NCI-H748 (cell line): ENCODE measurements around the gene MAPK8IP3.
A peak's percentile ranks its signal among the peaks of the same experiment; 100 is the strongest.

ENCODE experiments used
- DNase-seq: peaks from one replicate; lab custom pipeline; 2025; ENCODE audit not compliant: unreplicated experiment; lab: John Stamatoyannopoulos, UW

Gene MAPK8IP3, protein sequence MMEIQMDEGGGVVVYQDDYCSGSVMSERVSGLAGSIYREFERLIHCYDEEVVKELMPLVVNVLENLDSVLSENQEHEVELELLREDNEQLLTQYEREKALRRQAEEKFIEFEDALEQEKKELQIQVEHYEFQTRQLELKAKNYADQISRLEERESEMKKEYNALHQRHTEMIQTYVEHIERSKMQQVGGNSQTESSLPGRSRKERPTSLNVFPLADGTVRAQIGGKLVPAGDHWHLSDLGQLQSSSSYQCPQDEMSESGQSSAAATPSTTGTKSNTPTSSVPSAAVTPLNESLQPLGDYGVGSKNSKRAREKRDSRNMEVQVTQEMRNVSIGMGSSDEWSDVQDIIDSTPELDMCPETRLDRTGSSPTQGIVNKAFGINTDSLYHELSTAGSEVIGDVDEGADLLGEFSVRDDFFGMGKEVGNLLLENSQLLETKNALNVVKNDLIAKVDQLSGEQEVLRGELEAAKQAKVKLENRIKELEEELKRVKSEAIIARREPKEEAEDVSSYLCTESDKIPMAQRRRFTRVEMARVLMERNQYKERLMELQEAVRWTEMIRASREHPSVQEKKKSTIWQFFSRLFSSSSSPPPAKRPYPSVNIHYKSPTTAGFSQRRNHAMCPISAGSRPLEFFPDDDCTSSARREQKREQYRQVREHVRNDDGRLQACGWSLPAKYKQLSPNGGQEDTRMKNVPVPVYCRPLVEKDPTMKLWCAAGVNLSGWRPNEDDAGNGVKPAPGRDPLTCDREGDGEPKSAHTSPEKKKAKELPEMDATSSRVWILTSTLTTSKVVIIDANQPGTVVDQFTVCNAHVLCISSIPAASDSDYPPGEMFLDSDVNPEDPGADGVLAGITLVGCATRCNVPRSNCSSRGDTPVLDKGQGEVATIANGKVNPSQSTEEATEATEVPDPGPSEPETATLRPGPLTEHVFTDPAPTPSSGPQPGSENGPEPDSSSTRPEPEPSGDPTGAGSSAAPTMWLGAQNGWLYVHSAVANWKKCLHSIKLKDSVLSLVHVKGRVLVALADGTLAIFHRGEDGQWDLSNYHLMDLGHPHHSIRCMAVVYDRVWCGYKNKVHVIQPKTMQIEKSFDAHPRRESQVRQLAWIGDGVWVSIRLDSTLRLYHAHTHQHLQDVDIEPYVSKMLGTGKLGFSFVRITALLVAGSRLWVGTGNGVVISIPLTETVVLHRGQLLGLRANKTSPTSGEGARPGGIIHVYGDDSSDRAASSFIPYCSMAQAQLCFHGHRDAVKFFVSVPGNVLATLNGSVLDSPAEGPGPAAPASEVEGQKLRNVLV (N-terminal part only)

DNA sequence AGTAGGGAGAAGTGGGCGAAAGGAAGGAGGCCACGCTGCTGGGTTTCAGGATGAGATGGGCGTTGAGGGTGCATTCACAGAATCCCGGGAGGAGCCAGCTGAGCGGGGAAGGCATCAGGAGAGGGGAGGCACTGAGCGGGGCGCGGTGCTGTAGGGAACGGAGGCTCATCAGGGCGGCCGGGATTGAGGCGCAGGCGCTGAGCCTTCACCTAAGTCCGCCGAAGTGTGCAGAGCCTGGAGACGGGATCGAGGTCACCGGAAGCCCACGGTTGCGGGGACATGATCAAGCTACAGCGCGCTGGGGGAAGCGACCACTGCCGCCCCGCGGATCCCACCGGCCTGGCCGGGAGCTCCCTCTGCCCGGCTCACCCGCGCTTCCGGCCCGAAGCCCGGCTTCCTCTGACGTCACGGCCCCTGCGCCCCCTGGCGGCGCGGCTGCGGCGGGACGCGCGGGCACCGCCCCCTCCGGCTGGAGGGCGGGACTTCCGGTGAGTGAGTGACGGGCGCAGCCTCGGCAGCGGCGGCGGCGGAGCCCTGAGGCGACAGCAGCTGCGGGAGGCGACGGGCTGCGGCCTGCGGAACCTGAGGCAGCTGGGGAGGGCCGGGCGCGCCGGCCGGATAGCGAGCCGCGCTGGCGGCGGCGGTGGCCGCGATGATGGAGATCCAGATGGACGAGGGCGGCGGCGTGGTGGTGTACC lies at the start of gene MAPK8IP3:
MAPK8IP3 (plus strand) TSS at position 508 of the 698 bp plus-strand sequence; CDS start at position 653, 145 bp downstream.
- DNase-seq = peak; percentile 79

DNA sequence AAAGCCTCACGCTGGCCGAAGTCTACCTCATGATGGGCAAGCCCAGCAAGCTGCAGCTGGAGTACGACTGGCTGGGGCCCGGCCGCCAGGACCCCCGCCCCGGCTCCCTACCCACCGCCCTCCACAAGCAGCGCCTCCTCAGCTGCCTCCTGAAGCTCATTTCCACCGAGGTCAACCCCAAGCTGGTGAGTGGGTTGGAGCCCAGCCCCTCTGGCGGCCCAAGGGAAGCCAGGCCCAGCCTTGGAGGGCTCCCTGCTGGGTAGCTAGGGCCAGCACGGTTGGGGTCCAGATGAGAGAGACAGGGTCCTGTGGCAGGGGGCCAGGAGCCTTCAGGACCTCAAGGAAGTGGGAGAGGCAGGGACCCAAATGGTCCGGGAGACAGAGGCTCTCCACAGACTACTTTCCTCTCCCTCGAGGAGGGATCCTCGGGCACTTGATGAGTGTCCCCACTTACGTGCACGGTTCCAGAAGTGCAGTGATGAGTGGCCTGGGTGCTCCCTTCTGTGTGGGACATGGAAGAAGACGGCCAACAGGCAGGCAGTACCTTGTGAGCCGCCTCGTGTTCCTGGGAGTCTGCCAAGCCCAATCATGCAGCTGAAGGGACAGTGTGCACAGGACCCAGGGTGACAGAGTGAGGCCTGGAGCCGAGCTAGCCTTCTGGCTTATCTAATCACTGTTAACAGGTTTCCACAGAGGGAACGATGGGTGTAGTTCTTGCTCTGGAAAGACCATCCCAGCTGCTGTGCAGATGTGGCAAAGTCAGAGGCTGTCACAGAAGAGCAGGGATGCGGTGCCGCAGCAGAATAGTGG lies 49.0 kb upstream of the MAPK8IP3 start:
- no peak for DNase-seq

DNA sequence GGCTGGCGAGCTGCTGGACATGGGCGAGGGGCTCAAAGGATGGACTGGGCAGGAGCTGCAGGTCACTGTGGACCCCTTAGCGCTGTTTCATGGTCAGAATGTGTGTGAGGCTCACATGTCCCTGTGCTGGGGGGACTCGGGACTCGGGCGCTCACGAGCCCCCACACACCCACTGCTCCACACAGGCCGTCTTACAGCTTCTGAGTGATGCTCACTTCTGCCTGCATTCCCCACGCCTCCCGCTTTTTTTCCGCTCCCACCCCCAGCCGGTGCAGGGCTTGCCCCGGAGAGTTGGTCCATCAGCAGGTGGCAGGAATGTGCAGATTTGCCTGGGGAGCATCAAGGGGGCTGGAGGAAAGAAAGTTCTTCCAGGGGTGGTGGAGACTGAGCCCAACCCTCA lies 48.2 kb upstream of the MAPK8IP3 start:
- no peak for DNase-seq

DNA sequence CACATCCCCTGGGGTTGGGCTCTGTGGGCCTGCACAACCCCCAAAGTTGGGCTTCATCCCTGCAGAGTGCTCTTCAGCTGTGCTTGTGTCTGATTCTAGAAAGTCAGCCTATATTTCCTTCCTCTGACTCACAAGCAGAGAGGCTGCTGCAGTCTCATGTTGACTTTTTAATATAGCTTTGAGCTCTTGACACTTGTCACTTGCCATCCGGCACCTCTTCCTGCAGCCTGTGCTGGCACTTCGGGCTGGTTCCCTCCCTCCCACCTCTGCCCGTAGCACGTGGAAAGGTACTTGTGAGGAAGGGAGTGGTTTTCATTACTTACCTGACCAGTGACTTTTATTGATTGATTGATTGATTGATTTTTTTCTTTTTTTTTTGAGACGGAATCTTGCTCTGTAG lies 47.0 kb upstream of the MAPK8IP3 start:
- no peak for DNase-seq

DNA sequence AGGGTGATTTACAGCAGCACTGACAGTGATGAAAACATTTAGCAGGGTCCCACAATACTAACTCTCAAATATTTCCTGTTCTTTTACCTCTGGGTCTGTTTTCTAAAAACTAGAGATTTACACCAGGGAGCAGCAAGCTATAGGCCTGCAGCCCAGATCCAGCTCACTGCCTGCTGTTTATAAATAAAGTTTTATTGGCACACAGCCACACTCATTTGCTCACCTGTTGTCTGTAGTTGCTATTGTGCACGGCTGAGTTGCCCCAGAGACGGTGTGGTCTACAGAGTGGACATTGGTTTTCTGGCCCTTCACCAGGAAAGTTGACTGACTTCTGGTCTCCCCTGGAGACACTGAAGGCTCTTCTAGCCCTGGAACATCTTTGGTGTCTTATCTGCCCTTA lies 44.2 kb upstream of the MAPK8IP3 start:
- DNase-seq = no peak

DNA sequence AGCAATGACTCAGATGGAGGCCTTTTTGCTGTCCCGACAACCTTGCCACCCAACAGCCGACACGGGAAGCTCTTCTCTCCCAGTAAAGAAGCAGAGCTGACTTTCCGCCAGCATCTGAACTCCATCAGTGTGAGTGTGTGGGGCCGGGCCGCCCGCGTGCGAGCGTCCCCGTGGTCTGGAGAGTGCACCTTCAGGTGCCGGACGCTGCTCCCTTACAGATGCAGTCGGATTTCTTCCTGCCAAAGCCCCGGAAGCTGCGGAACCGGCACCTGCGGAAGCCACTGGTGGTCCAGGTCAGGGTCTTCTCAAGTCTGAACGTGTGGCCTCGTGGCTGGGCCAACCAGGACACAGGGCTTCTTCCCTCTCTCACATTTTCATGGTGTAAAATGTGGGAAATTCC lies 43.5 kb upstream of the MAPK8IP3 start:
- DNase-seq = no peak

DNA sequence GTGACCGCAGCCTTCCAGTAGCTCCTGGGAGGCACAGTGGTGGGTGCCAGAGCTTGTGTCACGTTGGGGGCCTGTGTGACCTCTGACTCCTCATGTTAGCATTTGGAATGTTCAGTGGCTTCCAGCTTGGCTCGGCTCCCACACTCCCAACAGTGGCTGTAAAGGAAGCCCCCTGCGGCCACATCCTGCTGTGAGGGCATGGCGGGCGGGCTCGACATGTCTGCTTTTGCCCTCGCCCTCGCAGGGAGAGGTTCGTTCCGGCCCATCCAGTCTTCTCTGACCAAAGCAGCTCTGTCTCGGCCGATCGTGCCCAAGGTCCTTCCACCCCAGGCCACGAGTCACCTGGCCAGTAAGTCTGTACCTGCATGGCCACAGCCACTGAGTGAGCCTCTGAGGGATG lies 40.2 kb upstream of the MAPK8IP3 start:
- DNase-seq = no peak

DNA sequence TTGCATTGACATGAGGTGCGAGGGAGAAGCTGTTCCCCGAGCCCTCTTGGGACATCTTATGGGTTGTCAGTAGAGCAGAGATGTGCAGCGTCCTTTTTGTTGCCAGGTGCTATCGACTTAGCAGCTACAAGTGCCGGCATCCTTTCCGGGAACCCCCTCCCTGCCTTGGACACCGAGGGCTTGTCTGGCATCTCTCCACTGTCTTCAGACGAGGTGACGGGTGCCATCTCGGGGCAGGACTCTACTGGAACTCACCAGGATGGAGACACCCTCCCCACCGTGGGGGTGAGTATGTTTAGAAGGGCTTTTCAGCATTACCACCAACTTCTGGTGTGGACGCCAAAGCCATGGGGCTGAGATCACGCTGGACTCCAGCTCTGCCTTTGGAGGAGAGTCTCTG lies 39.7 kb upstream of the MAPK8IP3 start:
- no peak for DNase-seq

DNA sequence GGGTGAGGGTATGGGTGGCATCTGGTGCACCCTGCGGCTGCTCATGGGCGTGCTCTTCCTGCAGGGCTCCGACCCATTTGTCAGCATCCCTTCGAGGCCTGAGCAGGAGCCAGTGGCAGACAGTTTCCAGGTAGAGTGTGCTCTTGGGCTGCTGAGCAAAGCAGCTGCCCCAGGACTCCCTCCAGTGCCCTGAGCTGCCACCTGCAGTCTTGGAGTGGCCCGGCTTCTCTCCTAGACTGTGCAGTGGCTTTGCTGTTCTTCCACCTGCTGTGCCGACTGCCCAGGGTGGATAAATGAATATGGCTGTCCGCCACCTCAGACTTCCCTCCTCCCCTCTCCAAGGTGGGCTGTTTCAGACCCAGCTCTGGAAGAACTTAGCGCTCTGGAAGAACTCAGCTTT lies 38.7 kb upstream of the MAPK8IP3 start:
- no peak for DNase-seq

DNA sequence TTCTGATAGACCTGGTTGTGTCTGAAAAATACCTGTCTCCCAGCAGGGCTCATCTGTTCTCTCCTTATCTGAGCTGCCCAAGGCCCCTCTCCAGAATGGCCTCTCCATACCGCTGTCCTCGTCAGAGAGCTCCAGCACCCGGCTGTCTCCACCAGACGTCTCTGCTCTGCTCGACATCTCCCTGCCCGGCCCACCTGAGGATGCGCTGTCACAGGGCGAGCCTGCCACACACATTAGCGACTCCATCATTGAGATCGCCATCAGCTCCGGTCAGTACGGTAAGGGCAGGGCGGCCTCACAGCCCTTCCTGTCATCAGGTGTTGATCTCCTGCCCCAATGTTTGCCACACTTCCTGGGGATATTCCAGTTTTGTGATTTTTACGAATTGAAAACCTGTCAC lies 38.1 kb upstream of the MAPK8IP3 start:
- DNase-seq = no peak

DNA sequence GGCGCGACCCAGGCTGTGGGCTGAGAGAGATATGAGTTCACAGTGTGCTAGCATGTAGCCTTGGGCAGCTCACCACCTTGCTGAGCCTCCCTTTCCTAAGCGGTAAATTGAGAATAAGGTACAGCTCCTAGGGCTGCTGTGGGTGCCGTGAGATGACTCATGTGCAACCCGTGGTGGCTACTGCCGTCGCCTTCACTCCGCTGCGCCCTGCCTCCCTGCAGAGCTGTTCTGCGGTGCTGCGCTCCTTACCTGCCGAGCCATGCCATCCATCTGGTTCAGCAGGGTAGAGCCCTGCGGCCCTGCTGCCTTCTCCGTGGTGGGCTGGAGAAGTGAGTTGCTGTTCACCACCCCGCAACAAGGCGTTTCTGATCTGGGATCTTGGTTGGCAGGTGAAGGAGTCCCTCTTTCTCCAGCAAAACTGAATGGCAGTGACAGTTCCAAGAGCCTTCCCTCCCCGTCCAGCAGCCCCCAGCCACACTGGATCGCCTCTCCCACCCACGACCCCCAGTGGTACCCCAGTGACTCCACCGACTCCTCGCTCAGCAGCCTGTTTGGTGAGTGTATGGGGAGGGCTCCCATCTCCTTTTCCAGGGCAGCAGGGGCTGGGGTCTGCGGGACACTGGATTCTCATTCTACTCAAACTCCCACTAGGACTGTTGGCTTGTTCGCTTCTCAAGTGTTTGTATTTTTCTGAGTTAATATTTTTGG lies 37.2 kb upstream of the MAPK8IP3 start:
- DNase-seq = no peak

DNA sequence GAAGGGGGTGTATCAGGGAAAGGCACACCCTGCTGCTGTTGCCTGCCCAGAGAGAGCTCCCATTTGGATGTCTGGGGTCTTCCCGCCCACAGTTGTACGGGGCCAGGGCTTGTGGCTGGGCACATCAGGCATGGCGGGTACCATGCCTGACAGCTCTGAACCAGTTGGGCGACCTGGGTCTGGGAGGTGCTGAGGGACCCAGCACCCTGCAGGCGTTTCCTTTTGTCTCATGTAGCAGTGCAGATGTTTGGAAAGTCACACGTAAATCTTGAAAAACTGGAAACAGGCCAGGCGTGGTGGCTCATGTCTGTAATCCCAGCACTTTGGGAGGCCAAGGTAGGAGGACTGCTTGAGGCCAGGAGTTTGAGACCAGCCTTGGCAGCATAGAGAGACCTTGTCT lies 36.3 kb upstream of the MAPK8IP3 start:
- no peak for DNase-seq

DNA sequence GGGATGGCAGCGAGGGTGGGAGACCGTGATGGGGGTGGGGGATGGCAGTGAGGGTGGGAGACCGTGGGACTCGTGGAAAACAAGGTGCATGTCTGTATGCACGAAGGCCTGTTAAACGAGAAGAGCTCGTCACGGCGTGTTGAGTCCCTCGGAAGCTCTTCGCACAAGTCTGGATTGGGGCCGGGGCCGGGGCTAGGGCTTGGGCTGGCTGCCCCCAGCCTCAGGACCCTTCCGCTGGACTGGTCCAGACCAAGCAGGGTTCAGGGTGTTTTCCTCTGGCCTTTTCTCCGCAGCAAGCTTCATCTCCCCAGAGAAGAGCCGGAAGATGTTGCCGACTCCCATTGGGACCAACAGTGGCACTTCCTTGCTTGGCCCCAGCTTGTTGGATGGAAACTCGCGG lies 35.6 kb upstream of the MAPK8IP3 start:
- no peak for DNase-seq

DNA sequence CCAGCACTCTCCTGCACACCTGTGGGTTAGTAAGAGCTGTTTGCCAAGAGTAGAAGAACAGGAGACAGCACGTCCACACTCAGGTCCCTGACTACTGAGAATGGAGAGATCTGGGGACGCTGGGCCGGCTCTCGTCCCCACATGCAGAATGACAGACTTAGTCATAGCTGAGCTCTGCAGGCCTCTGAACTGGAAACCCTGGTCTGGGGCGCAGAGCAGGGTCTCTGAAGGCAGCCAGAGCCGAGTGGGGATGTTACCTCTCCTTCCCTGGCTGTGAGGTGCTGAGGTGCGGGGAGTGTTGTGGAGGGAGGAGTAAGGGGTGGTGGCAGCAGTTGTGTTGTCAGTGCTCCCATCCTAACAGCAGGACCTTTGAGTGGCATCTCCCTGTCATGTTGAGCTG lies 35.1 kb upstream of the MAPK8IP3 start:
- no peak for DNase-seq

DNA sequence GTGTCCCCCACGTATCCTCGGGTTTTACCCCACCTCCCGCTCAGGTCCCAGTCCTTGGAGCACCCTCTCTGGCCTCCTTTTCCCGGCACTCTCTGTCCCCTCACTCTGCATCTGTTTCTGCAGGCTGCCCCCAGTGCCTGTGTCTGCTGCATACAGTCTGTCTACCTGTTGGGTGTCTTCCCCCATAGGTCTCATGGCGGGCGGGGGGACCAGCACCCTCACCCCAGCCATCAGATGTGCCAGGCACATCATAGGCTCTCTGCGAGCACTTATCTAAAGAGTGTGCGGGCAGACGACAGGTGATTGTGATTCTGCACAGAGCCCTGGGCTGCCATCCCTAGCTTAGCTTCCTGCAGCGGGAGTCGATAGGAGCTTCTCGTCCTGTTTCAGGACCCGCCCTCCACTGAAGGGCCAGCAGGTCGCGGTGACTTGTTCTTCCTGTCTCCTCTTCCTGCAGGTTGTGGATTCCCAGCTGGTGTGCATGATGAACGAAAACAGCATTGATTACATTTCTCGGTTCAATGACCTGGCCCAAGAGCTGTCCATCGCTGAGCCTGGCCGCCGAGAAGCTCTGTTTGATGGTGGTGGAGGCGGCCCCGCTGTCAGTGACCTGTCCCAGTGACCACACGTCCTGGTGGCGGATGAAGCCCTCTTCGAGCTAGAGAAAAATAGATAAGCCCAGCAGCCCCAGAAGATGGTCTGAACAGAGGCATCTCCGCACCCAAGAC lies 32.4 kb upstream of the MAPK8IP3 start:
- DNase-seq = no peak

DNA sequence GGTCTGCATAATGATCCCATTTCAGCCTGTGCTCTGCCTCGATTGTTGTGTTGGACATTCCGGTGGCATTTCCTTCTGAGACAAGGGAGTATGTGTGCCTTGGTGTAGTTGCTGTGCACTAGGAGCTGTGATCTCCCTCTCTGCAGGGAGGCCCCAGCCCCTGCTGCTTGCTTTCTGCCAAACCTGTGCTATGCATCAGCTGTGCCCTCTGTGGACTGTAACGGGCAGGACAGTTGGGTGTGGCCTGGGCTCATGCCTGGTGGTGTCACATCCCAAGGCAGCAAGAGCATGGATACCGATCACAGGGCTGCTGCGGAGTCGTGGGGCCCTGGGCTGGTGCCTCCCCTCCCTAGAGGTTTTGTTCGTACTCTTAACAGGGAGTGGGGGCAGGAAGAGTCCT lies 31.7 kb upstream of the MAPK8IP3 start:
- no peak for DNase-seq

DNA sequence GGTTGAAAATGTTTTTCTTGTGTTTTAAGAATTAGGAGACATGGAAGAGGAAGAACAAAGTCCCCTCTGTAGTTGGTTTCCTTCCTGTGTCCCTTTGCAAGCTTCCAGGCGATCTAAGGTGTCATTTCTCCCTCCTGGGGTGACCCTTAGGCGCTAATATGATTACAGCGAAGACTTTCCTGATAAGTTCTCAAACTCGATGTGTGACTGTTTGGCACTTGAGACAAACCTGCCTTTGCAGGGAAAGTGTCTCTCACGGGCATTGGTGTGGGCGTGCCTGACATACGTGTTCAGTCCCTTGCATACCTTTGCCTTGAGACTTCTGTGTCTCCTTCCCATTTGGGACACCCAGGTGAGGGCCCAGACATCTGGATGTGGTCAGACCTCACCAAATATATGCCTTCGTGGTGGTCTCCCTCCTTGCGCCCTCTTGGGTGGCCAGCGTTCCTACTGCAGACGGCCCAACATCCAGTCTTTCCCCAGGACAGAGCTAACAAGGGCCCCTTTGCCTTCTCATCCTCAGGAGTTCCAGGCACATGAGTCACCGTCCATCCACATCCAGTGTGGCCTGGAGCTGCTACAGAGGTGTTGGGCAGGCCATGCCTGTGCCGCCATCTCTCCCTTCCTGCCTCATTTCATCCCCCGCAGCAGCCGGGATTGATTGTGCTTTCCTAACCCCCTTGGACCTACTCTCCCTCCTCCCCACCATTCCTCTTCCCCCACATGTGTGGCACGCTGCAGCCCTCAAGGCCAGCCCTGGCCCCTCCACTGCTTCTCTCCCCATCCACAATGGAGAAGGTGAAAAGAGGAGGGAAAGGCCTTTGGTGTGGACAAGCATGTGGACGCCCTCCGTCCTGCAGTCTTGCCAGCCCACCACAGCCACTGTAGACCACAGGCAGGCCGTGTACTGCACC lies 31.0 kb upstream of the MAPK8IP3 start:
- DNase-seq = no peak

DNA sequence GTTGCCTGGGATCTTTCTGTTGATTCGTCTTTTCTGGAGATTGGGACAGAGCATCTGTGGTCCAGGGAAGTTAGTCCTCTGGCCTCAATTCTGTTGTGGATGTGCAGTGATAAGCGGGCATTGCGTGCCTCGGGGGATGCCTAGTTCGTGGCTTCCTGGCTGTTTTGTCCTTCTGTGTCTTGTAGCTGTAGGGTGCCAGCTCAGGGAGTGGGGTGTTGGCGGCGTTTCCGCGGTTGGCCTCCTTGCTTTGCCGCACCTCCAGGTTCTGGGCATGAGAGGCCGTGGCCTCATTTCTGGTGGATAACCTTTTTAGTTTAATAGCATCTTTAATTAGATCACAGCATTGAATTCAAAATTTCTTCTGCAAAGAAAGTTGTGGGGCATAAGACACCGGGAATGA lies 29.3 kb upstream of the MAPK8IP3 start:
- no peak for DNase-seq
